GM19324 (cell line): ENCODE measurements around the gene JAZF1.
"Not testable (repeated sequence)": the region's sequence is repeated elsewhere in the genome, so short reads cannot be mapped to it uniquely, and the experiment has no call there.

Source experiments
- ATAC-seq: cut with Tn5 transposase; IDR thresholded peaks from one replicate; pipeline ENCODE4 v1.9.1; 2021; ENCODE audit warnings: mild to moderate bottlenecking, moderate library complexity; ENCODE audit not compliant: unreplicated experiment, low FRiP score

The JAZF1 gene

DNA sequence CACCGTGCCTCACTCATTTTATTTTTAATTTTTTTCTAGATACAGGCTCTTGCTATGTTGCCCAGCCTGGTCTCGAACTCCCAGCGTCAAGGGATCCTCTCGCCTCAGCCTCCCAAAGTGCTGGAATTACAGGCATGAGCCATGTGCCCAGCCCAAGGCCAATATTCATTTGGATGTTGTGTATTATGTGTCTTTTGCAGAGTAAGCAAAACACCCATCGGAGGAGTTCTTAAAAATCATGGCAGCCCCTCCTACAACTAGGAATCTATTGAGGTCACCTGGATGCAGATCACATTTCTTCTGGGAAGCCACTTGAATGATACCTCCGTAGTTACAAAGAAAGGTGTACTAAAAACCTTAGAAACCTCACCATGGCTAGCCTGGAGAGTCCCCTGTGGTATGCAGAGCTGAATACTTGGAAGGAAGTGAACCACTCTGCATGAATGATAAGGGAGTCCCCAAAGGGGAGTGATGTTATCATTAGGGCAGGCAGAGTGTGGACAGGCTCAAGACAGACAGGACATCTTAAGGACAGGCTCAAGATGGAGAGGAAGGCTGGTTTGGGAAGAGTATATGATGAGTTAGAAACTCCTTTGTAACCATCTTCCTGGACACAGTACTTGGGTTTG, 254.9 kb downstream of the JAZF1 start:
- ATAC-seq = no peak

DNA sequence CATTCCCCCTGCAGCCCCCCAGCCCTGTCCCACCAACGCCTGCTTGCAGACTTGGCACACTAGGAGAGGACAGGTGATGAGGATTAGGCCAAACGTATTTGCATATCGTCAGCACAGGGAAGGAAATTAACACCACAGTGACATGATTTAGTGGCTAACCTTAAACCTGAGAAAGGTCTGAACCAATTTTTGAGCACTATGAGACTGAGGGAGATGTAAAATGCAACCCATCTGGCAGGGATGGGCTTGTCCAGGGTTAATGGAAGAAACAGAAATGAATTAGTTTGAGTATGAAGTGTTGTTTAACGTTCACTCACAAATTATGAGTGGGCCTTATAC, 257.0 kb downstream of the JAZF1 start:
- no peak for ATAC-seq

DNA sequence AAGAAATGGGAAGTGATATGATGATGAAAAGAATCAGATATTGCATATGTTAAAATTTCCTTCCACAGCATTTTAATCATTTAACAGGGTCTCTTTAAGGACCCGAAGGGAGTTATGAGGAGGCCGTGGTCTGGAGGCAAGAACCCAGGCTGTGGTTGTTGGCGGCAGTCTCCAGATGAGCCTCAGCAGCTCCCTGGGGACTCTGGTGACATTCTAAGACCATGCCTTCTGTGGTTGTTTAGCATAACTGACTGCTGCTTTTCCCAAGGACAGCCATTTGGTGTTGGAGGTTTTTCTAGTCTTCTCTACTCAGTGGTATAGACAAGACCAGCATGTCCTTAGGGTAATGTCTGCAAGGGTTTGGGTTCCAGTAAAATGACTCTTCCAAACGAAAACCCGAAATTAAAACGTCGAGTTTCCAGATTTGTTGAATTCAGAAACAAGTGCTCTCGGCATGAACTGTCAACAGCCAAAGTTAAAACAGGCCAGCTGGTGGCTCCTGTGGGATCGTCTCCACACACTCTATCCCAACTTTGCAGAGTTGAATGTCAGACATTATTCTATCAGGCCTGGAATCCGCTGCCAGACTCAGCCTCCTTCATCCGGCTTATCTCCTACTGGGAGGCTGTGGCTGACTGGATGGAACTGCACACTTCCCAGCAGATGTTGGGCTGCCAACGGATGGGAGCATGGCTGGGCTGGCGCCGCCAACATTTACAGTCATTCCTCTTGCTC, 257.5 kb downstream of the JAZF1 start:
- ATAC-seq = no peak

DNA sequence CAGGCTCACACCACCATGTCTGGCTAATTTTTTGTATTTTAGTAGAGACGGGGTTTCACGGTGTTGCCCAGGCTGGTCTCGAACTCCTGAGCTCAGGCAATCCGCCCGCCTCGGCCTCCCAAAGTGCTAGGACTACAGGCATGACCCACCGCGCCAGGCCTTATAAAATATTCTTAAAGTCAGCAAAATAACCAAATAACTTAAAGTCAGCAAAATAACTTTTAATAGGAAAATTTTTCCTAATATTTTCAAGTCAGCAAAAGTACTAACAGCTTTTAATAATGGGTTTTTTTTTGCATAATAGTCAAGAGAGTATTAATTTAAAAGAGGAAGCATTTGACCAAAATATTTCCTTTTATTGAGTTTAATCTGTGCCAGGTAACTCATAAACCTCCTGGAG, 258.2 kb downstream of the JAZF1 start:
- not testable (repeated sequence) for ATAC-seq

DNA sequence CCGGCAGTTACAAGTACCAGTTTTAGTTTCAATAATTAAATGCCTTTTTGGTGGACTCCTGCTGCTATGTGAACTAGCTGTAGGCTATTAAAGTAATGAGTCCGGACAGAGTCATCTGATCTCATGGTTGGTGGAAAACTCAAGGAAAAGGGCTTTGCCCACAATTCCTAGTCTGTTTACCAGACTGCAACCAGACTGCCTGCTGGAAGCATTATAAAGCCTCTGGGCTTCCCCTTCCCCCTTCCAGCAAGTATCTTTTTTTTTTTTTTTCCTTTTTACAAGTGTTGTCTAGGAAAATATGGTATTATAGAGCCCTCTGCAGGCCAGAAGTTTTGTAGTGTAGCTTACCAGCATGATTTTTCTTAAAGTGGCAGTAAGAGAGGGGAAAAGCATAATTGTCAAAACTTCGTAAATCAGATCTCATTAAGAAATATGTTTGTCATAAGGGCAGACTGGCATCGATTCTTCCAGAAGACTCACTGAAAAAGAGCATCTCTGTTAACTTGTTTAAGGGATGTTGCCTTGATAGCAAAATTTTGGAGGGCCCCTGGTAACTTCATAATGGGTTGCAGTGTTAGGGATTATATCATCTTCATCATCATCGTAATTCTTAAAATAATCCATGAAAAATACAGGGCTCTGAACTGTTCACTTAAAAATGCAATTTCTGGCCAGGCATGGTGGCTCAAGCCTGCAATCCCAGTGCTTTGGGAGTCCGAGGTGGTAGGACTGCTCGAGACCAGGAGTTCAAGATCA, 259.3 kb downstream of the JAZF1 start:
- no peak for ATAC-seq

DNA sequence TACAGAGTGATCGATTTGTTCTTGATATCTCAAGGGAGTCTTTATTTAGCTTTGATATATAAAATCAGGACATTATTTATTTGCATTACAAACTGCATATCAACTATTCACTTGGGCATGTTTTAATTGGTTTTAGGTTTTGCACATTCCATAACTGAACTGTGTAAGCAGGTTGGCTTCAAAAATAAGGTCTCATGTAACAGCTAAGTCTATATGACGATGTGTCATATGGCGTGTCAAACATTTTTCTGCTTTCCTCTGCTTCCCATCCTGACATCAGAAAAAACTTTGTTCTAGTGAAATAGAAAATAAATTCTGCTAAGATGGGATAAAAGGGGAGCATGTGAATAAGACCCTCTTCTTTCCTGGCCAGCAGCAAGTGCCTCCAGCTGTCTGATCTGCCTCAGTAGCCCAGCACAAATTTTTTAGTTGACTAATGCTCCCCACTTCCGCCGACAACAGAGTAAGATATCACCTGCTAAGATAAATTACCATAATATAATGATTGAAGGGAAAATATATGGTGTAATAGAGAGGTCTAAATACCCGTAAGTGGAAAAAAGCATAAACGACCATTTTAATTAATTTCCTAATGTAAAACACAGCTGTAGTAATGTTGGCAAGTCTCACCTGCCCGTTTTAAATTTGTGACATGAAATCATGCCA, 260.2 kb downstream of the JAZF1 start:
- ATAC-seq = no peak

DNA sequence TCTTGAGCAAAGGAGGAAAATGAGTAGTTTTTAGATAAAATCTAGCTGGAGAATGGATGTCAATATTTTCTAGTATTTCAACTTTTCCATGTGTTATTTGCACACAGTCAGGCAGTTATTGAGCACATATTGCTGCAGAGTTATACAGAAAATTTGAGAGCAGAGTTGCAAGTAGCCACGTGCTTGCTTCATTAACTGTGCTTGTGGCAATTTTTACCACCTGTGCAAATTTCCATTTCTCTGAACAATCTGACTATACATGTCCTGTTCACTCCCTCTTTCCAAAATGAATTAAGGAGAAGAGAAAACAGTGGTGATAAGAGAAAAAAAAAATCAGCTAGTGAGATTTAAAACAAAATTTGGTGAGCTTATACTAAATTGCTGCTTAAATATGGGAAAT, 262.1 kb downstream of the JAZF1 start:
- ATAC-seq = no peak

DNA sequence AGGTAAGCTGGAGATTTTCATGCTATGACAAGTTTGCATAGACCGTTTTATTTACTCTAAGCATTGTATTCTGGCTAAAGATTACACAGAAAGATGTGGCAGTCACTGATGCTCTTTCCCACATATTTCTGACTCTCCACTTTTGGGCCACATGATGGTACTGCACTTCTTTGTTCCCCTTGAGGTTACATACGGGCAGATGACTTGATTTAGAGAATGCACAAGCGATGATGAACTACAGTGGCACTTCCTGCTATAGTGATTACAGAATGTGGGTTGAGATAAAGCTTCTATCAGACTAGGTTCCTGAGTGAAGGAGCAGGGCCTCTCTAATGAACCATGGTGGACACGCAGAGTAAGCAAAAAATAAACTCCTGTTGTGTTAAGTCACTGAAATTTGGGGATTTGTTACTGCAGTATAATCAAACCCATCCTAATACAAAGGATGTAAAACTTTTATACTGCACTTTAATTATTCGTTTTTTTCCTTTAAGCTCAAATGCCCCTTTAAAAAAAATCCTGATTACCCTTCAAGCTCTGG, 262.8 kb downstream of the JAZF1 start:
- no peak for ATAC-seq

DNA sequence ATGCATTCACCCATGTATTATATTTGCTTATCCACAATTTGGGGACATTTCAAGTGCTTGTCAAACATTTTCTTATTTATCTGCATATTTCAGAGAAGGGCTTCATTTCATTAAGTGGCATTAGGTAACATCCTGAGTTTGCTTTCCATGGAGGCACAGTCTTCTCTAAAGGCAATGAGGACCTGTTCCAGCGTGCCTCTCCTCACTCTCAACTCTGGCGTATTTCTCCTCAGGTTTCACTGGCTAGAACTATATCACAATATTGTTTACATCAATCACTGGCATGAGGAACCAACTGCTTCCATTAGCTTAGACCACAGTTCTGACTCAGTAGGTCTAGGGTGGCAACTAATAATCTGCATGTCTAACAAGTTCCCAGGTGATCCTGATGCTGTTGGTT, 263.5 kb downstream of the JAZF1 start:
- no peak for ATAC-seq

DNA sequence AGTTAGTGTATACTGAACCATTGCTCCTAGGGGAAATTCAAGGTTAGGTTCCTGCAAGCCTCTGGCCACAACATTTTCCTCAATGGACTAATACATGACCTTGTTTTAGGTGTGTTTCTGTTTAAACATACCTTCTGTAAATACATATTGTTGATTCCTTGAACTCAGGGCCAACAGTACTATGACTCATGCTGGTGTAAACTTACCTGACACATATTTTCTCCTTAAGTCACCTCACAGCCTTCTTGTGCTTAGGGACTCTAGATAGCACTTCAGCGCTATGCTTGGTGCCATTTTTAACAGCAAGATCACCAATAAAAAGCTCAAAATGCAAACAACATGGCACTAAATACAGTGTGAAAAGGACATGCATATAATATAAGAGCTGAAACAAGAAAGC, 264.2 kb downstream of the JAZF1 start:
- ATAC-seq = no peak

DNA sequence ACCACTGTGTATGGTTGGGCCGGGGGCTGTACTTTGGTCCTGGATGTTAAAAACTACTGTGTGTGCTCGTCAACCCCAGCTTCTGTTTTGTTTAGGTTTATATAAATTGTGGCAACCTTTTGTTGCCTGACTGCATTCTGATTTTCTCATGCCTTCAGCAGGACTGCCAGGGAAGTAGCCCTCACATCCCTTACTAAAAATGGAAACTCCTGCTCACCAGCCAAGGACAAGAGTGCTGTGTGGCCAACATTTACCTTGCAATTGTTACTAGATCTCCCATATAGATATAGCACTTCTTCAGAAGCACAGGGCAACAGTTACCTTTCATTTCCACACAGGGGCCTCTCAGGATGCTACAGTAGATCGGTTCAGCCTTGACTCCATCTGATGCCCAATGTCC, 266.2 kb downstream of the JAZF1 start:
- no peak for ATAC-seq

DNA sequence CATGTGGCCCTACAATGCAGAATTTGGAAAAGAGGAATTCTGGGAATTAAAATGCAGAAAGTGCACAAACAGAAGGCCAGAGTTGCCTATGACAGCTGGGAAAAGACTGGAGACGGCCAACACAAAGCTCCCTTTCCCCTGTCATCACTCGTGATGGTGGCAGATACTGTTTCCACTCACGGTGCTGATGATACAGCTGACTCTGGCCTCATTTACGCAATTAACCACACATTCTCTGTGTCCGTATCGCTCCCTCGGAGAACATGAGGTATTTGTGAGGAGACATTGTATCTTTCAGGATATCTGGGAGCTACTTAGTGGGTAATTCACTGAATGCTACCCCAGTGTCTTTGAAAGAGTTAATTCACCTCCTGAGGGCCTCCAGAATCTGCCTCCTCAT, 267.8 kb downstream of the JAZF1 start:
- ATAC-seq = no peak

DNA sequence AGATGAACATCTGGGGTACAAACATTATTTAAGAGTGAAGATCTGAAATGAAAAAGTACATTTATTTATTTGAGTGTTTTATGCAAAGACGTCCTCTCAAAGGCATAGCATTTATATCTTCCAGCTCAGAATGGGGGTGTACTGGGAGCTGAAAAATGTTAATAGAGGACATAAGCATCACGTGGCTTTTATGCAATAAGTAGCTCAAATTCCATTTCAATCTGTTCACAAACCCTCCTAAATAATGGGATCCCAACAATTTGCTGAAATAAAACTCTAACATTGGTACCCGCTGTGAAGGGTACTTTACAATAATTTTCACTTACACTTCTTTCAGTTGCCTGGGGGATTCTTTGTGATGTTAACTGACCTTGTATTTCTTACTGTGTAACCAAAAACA, 268.7 kb downstream of the JAZF1 start:
- no peak for ATAC-seq

DNA sequence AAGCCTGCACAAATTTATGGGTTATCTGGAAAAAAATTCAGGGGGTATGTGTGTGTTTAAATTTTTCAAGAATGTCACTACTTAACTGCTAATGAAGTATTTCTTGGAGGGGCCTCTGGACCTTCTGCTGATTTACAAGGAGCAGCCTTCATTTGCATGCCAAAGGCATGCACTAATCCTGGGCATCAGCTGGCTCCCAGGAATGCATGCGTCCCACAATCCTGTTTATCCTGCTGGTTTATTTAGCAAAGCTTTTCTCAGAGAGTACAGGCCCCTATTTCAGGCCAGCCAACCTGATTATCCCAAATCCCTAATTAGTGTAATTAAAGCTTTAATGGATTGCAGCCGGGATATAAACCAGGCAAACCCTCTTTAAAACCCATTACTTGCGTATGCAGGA, 270.3 kb downstream of the JAZF1 start:
- ATAC-seq = no peak

DNA sequence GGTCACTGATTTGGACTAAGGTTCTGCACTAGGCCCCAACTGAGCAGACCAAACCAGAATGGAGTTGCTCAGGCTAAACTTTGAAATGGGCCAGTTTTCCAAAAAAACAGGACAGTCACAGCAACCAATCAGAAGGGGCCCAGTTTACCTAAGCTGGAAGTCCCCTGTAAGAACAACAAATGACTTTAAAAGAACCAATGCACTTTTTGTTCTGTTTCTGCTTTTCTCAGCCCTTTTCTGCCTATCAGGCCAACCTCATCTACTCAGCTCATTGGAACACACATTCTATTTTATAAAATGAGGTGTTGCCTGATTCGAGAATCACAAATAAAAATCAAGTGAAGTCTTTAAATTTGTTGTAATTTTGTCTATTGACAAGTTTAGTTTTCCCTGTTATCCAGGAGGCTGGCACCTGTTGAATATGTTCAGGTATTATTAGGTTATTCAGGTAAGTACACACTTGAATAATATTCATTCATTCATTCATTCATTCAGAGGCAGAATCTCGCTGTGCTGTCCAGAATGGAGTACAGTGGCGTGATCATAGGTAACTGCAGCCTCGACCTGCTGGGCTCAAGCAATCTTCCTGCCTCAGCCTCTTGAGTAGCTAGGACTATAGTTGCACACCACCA, 271.9 kb downstream of the JAZF1 start:
- ATAC-seq = no peak

DNA sequence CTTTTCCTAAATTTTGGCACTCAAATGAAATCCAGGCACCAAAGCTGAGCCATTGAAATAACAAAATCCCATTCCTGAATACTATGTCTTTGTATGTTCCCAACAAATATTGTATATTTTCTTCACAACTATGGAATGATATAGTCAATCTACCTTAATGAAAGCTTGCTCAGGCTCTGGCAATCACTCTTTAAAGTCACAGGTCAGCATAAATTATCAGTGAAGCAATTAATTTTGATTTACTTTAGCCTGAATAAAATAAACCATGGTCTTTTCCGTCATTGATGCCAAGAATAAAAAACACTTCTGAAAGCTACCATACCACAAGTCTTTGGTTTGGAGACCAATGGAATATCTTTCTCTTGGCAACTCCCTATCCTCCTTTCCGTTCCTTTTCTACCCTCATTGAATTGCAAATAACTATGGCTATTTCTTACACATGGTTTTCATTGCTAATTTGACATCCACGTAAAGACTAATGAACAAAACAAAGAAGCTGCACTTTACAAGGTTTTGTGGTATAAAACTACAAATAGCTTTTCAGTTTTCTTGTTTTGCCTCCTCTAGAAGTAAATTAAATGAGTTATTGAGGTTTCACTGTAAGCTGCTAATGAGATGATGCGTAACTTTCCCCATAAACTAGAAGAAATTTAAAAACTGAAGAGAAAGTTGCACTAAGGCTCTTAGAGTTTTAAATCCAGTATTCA, 274.1 kb downstream of the JAZF1 start:
- no peak for ATAC-seq

DNA sequence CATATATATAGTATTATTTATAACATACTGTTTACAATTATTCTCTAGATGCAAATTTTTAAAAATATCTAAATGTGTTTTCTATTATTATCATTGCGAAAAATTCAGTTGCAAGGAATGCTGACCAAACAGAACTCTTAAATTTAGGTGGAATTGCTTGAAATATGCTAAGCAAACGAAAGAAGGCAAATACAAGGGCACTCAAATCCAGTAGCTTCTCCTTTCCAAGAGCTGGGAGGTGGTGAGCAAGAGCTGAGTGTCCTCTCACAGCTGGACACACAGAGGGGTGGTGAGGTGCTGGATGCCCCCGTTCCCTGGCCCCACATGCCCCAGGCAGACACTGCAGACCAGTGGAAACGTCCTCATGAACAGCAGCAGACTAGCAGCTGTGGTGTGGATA, 274.6 kb downstream of the JAZF1 start:
- ATAC-seq = no peak

DNA sequence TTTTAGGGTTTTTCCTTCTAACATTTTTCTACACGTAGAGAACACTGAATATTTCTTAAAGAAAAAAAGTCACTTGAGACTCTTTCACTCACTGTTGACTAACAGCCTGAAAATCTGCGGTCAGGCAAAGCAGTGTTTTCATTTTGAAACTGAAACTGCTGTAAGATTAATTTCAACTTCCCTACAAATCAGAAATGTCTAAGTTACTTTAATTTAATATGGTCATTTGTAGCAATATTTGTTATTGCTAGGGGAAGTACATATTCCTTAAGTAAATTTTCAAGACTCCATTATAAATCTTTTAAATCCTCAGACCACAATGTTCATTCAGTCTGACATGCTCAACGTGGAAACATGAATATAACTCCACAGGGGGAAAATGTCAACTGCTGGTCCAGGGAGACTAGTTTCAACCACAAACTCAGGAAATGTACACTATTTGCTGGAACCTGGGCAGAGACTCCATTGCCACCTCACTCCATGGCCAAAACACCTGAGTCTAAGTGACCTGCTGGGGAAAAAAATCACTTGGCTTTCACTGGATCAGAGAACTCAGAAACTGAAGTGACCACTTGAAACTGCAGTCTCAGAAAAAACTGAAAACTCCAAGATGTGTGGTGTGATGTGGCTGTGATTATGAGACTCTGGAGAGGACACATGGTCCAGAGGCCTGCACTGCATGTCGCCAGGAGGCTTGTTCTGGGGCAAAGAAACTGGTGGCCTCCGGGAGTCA, 279.4 kb downstream of the JAZF1 start:
- ATAC-seq = peak; percentile 73

DNA sequence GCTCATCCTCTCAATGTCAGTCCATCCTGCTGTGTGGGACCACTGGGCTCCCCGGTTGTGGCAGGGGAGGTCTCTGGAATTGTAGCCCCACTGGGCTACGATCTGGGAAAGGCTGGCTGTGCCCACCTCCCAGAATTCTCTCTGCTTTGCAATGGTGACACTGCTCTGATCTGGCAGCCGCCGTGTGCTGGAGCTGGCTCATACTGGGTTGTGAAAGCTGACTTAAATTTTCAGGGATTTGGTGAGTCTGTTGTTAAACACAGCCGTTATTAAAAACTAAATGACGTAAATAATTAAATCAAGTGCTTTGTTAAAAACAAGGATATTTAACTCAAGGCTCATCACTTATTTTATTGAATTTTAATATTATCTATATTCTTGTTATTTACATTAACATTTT, 280.6 kb downstream of the JAZF1 start:
- no peak for ATAC-seq
